ENCODE results near the gene SPN.
"Not testable (repeated sequence)": the region's sequence is repeated elsewhere in the genome, so short reads cannot be mapped to it uniquely, and the experiment has no call there.

The SPN gene

DNA sequence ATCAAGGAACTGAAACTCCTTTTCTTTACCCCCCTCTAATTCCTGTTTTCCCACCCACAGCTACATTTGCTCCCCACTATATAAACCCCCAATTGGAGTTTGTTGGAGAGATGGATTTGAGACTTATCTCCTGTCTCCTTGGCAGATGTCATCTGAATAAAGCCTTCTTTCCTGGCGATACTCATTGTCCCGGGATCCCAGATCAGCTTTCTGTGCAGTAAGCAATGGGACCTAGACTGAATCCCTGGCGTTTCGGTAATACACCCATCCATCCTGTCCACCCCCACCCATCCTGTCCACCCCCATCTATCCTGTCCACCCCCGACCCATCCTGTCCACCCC lies 38.1 kb downstream of the SPN start:
- no peak for DNase-seq (ENCODE audit: low read depth)

DNA sequence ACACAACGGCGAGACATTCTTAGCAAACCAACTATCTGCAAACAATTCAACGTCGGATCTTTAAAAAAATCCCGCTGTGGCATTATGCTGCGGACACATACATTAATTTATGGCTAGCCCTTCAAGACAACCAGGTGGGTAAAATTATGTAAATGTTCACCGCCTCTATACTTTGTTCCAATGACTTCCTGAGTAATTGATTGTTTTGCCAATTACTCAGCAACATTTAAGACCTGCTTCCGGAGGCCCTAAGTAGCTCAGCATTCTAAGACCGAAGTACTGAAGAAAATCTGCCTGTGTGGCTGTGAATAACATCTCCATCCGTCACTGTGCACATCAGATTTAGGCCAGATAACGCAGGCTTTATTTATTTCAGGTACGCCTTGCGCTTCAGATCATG lies 39.2 kb downstream of the SPN start:
- DNase-seq (ENCODE audit: low read depth): no peak

DNA sequence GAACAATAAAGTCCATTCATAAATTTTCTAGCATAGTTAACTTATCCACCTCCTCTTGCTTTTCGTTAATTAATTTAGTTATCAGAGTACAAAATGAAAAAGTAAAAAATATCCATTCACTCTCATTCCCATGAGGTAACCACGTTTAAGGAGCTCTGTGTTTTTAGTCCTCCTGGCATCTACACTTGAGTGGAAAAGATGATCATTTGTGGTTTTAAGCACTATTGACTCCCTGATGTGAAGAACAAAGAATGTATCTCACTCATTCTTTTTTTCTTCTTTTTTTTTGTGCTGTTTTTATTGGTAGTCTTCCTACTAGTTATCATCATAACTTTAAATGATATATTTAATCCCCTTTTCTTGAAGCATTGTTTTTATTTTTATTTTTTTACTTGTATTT lies 42.0 kb downstream of the SPN start:
- DNase-seq (ENCODE audit: low read depth): no peak

DNA sequence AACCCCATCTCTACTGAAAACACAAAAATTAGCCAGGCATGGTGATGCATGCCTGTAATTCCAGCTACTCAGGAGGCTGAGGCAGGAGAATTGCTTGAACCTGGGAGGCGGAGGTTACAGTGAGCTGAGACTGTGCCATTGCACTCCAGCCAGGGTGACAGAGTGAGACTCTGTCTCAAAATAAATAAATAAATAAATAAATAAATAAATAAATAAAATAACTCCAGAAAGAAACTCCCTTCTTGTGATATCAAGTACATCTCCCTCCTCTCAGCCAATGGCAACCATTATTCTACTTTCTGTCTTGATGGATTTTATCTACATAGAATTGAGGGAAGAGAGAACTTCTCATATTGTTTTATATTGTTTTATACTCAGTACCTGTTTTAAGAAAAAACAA lies 44.1 kb downstream of the SPN start:
- not testable (repeated sequence) for DNase-seq (ENCODE audit: low read depth)

DNA sequence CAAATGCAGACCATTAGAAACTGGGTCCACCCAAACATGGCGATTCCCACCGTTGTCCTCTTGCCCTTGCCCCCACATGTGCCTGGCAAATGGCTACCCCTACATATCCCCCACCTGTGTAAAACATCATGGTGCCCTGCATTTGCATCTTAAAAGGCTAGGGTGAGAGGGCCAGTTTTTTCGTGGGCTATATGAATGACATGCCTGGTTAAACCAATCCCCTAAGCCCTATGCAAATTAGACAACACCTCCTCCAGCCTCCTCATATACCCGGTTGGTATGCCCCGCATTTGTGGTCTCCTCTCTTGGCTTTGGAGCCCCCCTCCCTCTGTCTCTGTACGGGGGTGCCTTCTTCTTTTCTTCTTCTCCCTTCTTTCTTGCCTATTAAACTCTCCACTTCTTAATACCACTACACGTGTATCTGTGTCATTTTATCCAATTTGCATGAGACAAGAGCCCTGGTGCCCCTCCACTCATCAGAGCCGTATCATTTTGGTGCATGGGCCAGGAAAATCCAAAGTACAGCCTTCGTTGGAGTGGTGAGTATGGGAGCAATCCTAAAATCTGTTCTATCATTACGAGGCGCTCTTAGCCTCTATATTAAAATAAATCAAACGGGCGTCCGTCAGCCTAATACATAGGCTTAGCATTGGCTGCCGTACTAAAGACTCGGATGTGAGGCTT lies 46.0 kb downstream of the SPN start:
- DNase-seq (ENCODE audit: low read depth): no peak

DNA sequence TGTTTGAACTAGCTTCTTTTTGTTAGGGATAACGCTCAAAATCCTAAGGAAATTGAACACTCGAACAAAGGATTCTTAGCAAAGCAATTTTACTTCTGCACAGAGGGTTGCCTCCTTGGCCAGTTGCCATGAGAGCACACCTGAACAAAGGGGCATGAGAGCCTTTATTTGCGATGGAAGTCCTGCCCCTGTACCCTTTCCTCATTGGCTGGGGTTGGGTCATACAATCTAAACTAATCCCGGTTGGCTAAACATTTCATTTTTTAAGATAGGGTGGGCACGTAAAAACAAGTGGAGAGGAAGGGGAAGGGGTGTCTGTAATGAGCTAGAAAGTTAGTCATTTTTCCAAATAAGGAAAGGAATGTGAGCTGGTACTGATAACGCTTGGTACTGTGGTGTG lies 46.6 kb downstream of the SPN start:
- DNase-seq (ENCODE audit: low read depth): not testable (repeated sequence)

DNA sequence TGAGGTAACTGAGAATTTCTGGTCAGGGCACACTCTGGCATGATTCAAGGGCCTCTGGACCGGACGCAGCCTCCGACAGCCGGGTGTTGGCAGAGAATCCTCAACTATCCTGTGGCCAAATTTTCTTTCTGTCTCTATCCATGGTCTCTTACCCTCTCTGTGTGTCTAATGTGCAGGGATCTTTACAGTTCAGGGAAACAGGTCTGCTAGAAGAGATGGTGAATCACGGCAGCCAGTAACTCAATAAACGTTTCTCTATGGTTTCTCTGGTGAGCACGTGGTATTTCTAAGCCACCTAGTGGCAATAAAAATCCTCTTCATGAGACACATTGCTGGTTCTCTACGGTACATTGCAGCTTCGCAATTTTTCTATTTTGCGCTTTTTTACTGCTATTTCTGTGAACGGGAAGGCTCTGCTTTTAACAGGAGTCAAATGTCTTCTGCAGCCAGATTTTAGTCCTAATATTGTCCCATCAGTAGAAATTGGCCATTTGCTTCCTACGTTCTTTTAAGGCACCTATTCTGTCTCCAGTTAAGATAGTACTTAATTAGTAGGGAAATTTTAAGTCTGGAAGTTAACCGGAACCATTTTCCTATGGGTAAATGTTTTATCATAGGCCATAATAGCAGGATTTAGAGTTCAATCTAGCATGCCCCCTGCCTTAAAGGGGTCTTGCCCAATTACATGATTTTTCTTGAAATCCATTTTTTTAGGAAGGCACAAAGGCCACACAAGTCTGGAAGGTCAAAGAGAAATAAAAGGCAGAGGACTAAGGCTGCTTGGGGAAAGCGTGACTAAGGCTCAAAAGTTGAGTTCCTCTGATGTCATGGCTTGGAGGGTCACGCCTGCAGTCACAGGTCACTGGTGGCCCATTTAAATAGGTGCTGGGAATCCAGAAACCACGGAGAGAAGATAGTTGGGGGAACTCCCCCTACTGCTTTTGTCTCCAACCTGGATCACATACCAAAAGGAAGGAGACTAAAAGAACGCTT lies 47.5 kb downstream of the SPN start:
- DNase-seq (ENCODE audit: low read depth): no peak

DNA sequence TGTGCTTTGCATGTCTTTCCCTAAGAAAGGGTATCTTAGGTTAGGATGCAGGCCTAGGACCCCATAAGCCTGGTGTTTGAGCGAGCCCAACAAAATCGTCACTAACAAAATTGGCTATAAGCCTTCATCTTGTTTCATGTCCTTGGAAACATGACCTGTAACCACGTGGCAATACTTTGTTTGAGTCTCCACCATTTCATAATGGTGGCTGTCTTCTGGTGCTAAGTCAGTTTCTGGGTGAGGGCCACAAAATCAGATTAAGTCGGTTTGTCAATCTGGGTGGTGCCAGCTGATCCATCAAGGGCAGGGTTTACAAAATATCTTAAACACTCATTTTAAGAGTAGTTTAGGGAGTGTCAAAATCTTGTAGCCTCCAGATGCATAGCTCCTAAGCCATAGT lies 49.8 kb downstream of the SPN start:
- no peak for DNase-seq (ENCODE audit: low read depth)

DNA sequence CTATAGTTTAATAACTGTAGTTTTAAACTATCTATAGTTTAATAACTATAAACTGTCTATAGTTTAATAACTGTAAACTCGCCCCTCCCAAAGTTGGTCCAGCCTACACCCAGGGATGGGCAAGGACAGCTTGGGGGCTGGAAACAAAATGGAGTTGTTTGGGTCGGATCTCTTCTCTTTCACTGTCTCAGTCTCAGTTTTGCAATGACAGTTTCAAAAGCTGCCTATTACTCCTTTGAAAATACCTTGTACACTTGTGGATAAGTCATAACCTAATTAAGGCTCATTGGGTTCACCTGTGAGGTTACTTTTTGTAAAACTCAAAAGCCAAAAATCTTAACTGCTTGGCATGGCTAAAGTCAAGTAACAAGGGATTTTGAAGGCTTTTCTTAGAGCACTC lies 51.3 kb downstream of the SPN start:
- DNase-seq (ENCODE audit: low read depth): no peak

DNA sequence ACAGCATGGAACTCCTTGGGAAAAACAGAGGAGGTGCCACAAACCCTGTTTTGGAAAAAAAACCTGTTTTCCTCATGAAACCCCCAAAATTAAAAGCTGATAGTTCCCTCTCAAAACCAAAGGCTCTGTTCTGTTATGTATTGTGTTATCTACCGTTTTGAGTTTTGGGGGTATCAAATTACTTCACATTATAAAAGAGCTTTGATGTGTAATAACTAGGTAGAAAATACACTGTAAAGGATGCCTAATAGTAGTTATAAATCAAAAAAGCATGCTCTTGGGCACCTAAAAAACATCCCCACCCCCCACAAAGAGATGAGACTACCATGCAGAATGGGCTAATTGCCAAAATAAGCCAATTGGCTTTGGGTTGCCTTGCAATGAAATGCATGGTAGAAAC lies 51.9 kb downstream of the SPN start:
- DNase-seq (ENCODE audit: low read depth): no peak

DNA sequence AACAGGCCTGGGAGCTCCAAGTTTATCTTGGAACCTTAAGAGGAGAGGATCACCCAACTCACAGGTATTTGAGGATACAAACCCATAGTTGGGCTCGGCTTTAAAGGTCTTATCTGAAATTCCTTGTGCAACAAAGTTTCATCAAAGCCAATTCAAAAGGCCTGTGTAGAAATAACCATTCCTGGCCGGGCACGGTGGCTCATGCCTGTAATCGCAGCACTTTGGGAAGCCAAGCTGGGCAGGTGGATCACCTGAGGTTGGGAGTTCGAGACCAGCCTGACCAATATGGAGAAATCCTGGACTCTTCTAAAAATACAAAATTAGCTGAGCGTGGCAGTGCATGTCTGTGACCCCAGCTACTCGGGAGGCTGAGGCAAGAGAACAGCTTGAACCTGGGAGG lies 54.1 kb downstream of the SPN start:
- DNase-seq (ENCODE audit: low read depth): no peak

DNA sequence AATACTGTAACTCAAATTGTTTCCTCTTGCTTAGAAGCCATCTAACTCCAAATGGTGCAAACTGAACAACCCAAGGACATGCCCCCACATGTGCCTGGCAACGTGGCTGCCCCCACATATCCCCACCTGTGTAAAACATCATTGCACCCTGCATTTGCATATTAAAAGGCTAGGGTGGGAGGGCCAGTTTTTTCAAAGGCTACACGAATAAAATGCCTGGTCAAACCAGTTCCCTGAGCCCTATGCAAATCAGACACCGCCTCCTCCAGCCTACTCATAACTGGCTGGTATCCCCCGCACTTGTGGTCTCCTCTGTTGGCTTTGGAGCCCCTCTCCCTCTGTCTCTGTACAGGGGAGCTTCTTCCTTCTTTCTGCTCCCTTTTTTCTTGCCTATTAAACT lies 56.0 kb downstream of the SPN start:
- DNase-seq (ENCODE audit: low read depth): no peak

Data from HS-27A (cell line).